K562 (cell line): ENCODE data around the gene POLR1C. TPM values are rescaled to one million over a fixed set of nuclear protein-coding genes. Genes with fewer than 3 reads are reported as not detected.

Experiments used
- ATAC-seq: fragments of 200-7000 bp; cut with Tn5 transposase; 3 replicates; pipeline ENCODE4 v1.9.1; 2020; ENCODE audit warnings: moderate library complexity
- BruUV-seq: library from RNA; stranded (reverse); fragments of 400-500 nt; replicated peaks from 2 replicates; lab custom pipeline; 2021; lab: Mats Ljungman, UMichigan
- CTCF ChIA-PET: fragments of 300-600 bp; formaldehyde crosslinking; extraction: SDS; loops from one replicate; lab custom pipeline; 2021; ENCODE audit warnings: low intra/inter-chr PET ratio; lab: Yijun Ruan, JAX
- POLR2A ChIA-PET: fragments of 300-600, 350-650 bp; sonication (Branson Sonifier 250); formaldehyde crosslinking; extraction: SDS; loops from one replicate; lab custom pipeline; 2021; ENCODE audit warnings: antibody characterized with exemption, inconsistent platforms; lab: Yijun Ruan, JAX
- DNase-seq, 4 experiments: peaks; one replicate each; pipeline versions ENCODE4 v3.0.0 to v3.0.0-alpha.2; 2011 to 2018; ENCODE audit warnings: low spot score in 3 of 4, mixed read lengths in 3 of 4; ENCODE audit errors: extremely low read depth in 1 of 4
- FAIRE-seq: peaks from 2 replicates; lab custom pipeline; 2011; peaks lifted over from hg19 to GRCh38; lab: Jason Lieb, UNC
- H2AFZ ChIP-seq: 2 replicates; pipeline ENCODE4 v1.6.0; 2011; ENCODE audit warnings: low read depth, low read length, control low read depth, inconsistent platforms
- H3K27ac ChIP-seq: fragments of 200-600 bp; 3 replicates; pipeline ENCODE4 v1.8.0; 2011; ENCODE audit warnings: low read depth, mild to moderate bottlenecking, control low read depth, inconsistent platforms, low read length, moderate library complexity, mixed read lengths; ENCODE audit errors: extremely low read depth
- H3K27me3 ChIP-seq, 2 experiments: fragments of 300-600 bp in 1 of 2; 2 replicates in 1 of 2; 3 replicates in 1 of 2; pipeline versions ENCODE4 v1.6.0 to v1.8.0; 2011; ENCODE audit warnings: inconsistent platforms in 2 of 2, low read length in 2 of 2, mild to moderate bottlenecking in 1 of 2, mixed read lengths in 1 of 2, moderate library complexity in 1 of 2; ENCODE audit not compliant: control insufficient read depth in 2 of 2, insufficient read depth in 2 of 2
- H3K36me3 ChIP-seq: fragments of 300-600 bp; 3 replicates; pipeline ENCODE4 v1.8.0; 2011; ENCODE audit warnings: mild to moderate bottlenecking, low read length, inconsistent platforms; ENCODE audit not compliant: control insufficient read depth, insufficient read depth
- H3K4me1 ChIP-seq, 2 experiments: fragments of 200-600 bp in 1 of 2; replicated peaks in 1 of 2; 2 replicates in 1 of 2; 3 replicates in 1 of 2; pipeline versions ENCODE4 v1.5.1 to v1.8.0; 2011; ENCODE audit warnings: inconsistent platforms in 2 of 2, low read length in 2 of 2, mild to moderate bottlenecking in 1 of 2, mixed read lengths in 1 of 2, moderate library complexity in 1 of 2; ENCODE audit not compliant: control insufficient read depth in 2 of 2, insufficient read depth in 2 of 2
- H3K4me2 ChIP-seq: 2 replicates; pipeline ENCODE4 v1.6.1; 2011; ENCODE audit warnings: low read length, control low read depth, inconsistent platforms, mixed read lengths; ENCODE audit not compliant: insufficient read depth
- H3K4me3 ChIP-seq: fragments of 200-600 bp; sonication (generic), shearing (Covaris generic); 2 replicates; pipeline ENCODE4 v1.5.1; 2016; ENCODE audit warnings: control low read depth, inconsistent platforms
- H3K79me2 ChIP-seq: fragments of 200-600 bp; 3 replicates; pipeline ENCODE4 v1.8.0; 2011; ENCODE audit warnings: low read length, inconsistent platforms; ENCODE audit not compliant: control insufficient read depth, insufficient read depth
- H3K9ac ChIP-seq, 2 experiments: 2 replicates each; pipeline versions ENCODE4 v1.6.0 to v1.6.1; 2011; ENCODE audit warnings: low read depth in 2 of 2, low read length in 2 of 2, control low read depth in 1 of 2, inconsistent platforms in 1 of 2, mild to moderate bottlenecking in 1 of 2, mixed read lengths in 1 of 2; ENCODE audit not compliant: insufficient read depth in 1 of 2
- H3K9me1 ChIP-seq: one replicate; pipeline ENCODE4 v1.6.0; 2011; ENCODE audit warnings: inconsistent platforms, mild to moderate bottlenecking, low read length, moderate library complexity; ENCODE audit not compliant: control insufficient read depth, insufficient read depth
- H3K9me3 ChIP-seq: replicated peaks from 2 replicates; pipeline ENCODE4 v1.5.1; 2011; ENCODE audit warnings: low read depth, low read length, inconsistent platforms; ENCODE audit not compliant: control insufficient read depth, insufficient read depth
- H4K20me1 ChIP-seq: replicated peaks from 2 replicates; pipeline ENCODE4 v1.6.1; 2011; ENCODE audit warnings: low read length, inconsistent platforms, mixed read lengths; ENCODE audit not compliant: control insufficient read depth, insufficient read depth
- AFF4 ChIP-seq: sonication (generic); formaldehyde crosslinking; IDR thresholded peaks from 2 replicates; pipeline ENCODE4 v1.8.0; 2023; ENCODE audit warnings: mild to moderate bottlenecking, missing genetic modification reagents
- CHD2 ChIP-seq: IDR thresholded peaks from 2 replicates; pipeline ENCODE4 v1.6.1; 2011; ENCODE audit warnings: low read depth, low read length
- CTBP1 ChIP-seq: fragments of 450-650 bp; IDR thresholded peaks from 2 replicates; pipeline ENCODE4 v1.6.1; 2016; ENCODE audit warnings: borderline replicate concordance
- KLF1 ChIP-seq: fragments of 450-650 bp; IDR thresholded peaks from 2 replicates; pipeline ENCODE4 v1.6.1; 2016; ENCODE audit warnings: missing genetic modification characterization, missing compliant biosample characterization
- NR3C1 ChIP-seq: sonication (generic); formaldehyde crosslinking; IDR thresholded peaks from 2 replicates; pipeline ENCODE4 v1.8.1; 2022; ENCODE audit warnings: missing genetic modification reagents
- POLR2AphosphoS5 ChIP-seq: IDR thresholded peaks from 2 replicates; pipeline ENCODE4 v1.6.1; 2011; ENCODE audit warnings: mild to moderate bottlenecking, low read depth, low read length, moderate library complexity; ENCODE audit not compliant: control insufficient read depth, insufficient read depth
- POLR2G ChIP-seq: fragments of 200-400 bp; formaldehyde crosslinking; IDR thresholded peaks from 2 replicates; pipeline ENCODE4 v1.6.1; 2017; ENCODE audit warnings: low read depth, mild to moderate bottlenecking, antibody characterized with exemption, low read length, moderate library complexity
- RBFOX2 ChIP-seq: fragments of 200-400 bp; formaldehyde crosslinking; IDR thresholded peaks from 2 replicates; pipeline ENCODE4 v1.6.1; 2017; ENCODE audit warnings: low read depth, mild to moderate bottlenecking, low read length, moderate library complexity
- SUPT5H ChIP-seq: fragments of 450-650 bp; IDR thresholded peaks from 2 replicates; pipeline ENCODE4 v1.6.1; 2016
- TSC22D4 ChIP-seq: fragments of 450-650 bp; IDR thresholded peaks from 2 replicates; pipeline ENCODE4 v1.6.1; 2016; ENCODE audit warnings: missing genetic modification characterization, missing biosample characterization, control low read depth
- ZNF609 ChIP-seq: sonication (generic); formaldehyde crosslinking; IDR thresholded peaks from 2 replicates; pipeline ENCODE4 v1.8.1; 2023; ENCODE audit warnings: missing genetic modification reagents, mild to moderate bottlenecking, borderline replicate concordance
- WGBS: fragments of 100-300 bp; shearing (Covaris generic); methylation state at CpG from one replicate; pipeline ENCODE4 v1.1.6; 2016; ENCODE audit warnings: low coverage, mixed read lengths; ENCODE audit not compliant: insufficient coverage; ENCODE audit errors: missing lambda C conversion rate; 5-methylcytosine and 5-hydroxymethylcytosine counted together
- in situ Hi-C: fragments of 300-500 bp; cut with MboI; formaldehyde crosslinking; loops from 4 replicates; pipeline ENCODE4 v1.15.0; 2018; ENCODE audit warnings: inconsistent platforms, mixed read lengths
- intact Hi-C: fragments of 100-400 bp; cut with micrococcal nuclease; formaldehyde crosslinking; loops from 2 replicates; pipeline ENCODE4 v1.14.2; 2022
- polyA plus RNA-seq, 8 experiments: library from polyadenylated mRNA; depleted of rRNA in 4 of 8; stranded (reverse) in 5 of 8; unstranded in 3 of 8; fragments of >200 nt; fragmentation: Nextera tagmentation in 2 of 8; fragmentation: Illumina TruSeq in 1 of 8; extraction: Ambion mirVana in 2 of 8; extraction: Trizol in 1 of 8; gene quantifications; 2 replicates each; pipeline versions ENCODE4 v1.2.1 to v1.2.3, GENCODE V29; 2011 to 2014; ENCODE audit warnings: inconsistent platforms in 1 of 8, missing spikeins in 1 of 8
- total RNA-seq, 7 experiments: library from RNA; depleted of rRNA in 6 of 7; stranded (reverse); fragments of >200 nt in 6 of 7; fragmentation: Illumina TruSeq in 2 of 7; extraction: Trizol in 2 of 7; gene quantifications; 2 replicates each; pipeline versions ENCODE4 v1.2.1 to v1.2.3, GENCODE V29; 2011 to 2021; ENCODE audit warnings: low replicate concordance in 1 of 7

The POLR1C gene
- total and polyA plus RNA-seq, 9 of the 15 experiments (the other 6 are each of a cell fraction or from before 2014, with no cell fraction given): 83.5 to 429 (median 120) TPM

- H3K4me1 ChIP-seq: peaks cover 10 to 11% of the 10 kb centered on the region in 2 experiments; a peak in 3 of 5 replicates
- no peak for ATAC-seq
- no peak overlapping the region for H3K27ac ChIP-seq
- H4K20me1 ChIP-seq: peaks cover 11% of the 10 kb centered on the region; the same call in 1 of the 2 replicates
- no peak overlapping the region for H3K4me3 ChIP-seq
- no peak overlapping the region for H2AFZ ChIP-seq
- DNase-seq: no peak
- TF ChIP-seq NR3C1 (CRISPR knock-in tag): 0 out of 2 replicates have a peak, but pooled peaks have one; percentile 28
- TF ChIP-seq AFF4 (CRISPR knock-in tag): 0 out of 2 replicates have a peak, but pooled peaks have one; percentile 34
- peak; percentile 5; the same call in 1 of the 2 replicates for TF ChIP-seq CHD2
- TF ChIP-seq POLR2AphosphoS5: 0 out of 2 replicates have a peak, but pooled peaks have one; percentile 26
- peak; percentile 39; the same call in 1 of the 2 replicates for TF ChIP-seq POLR2G
- TF ChIP-seq ZNF609: no peak
- no peak for TF ChIP-seq TSC22D4 (tag)
- no peak for TF ChIP-seq KLF1
- peak; percentile 19; the same call in 1 of the 2 replicates for TF ChIP-seq SUPT5H
- no peak for TF ChIP-seq CTBP1
- peak; percentile 39; the same call in 1 of the 2 replicates for TF ChIP-seq RBFOX2
- ChIA-PET POLR2A (interaction anchor here (0.6 to 7.1 kb wide), 9 partner anchors 9 to 735 kb away, joined by 3 to 89 read pairs (median 3); partner anchors contain the start of genes LRRC73 and SLC35B2), CTCF (no interaction called here)
- BruUV-seq: no TSS peak
- H3K4me2 ChIP-seq: no peak overlapping the region
- H3K9ac ChIP-seq: no peak overlapping the region
- peaks cover 3% of the 10 kb centered on the region for H3K9me1 ChIP-seq
- 90% methylated on average over 2 of the region's 2 CpGs for WGBS
- no peaks in the 10 kb centered on the region for H3K27me3 ChIP-seq
- peaks cover 93% of the 10 kb centered on the region for H3K36me3 ChIP-seq
- no peaks in the 10 kb centered on the region for H3K9me3 ChIP-seq
- intact Hi-C loops (no loop called here), in situ Hi-C loops (no loop called here)
- no peak for FAIRE-seq
- peaks cover 32% of the 10 kb centered on the region for H3K79me2 ChIP-seq
Measured at GRCh38 chr6:43521836-43522235, 4.9 kb downstream of the POLR1C start.
